Esophagus muscularis mucosa (tissue), 4 donors: Measurements from ENCODE around the gene PARP1.

Source experiments
- CTCF ChIP-seq, 3 experiments: fragments of 200-600 bp in 2 of 3; fragments of 450-650 bp in 1 of 3; sonication (generic) in 2 of 3; IDR thresholded peaks; one replicate each; pipeline ENCODE4 v1.5.1; 2017 to 2019; ENCODE audit warnings: antibody characterized with exemption in 3 of 3, mild to moderate bottlenecking in 2 of 3, moderate library complexity in 1 of 3
- EP300 ChIP-seq: sonication (generic); formaldehyde crosslinking; IDR thresholded peaks from one replicate; pipeline ENCODE4 v1.6.1; 2017; ENCODE audit warnings: antibody characterized with exemption
- POLR2A ChIP-seq: fragments of 450-650 bp; IDR thresholded peaks from one replicate; pipeline ENCODE4 v1.6.1; 2017; ENCODE audit warnings: antibody characterized with exemption, moderate library complexity, mild to moderate bottlenecking, low read depth

- TF ChIP-seq CTCF (IDR thresholded peaks at IDR 0.05), result no peak
- no peak for TF ChIP-seq EP300
- no peak for TF ChIP-seq POLR2A
Observed at GRCh38 chr1:226355669-226356551, 52.0 kb downstream of the PARP1 start.
